Neuron (in vitro differentiated cells): ENCODE measurements around the gene SRGAP2C.
"Not testable (repeated sequence)": the region's sequence is repeated elsewhere in the genome, so short reads cannot be mapped to it uniquely, and the experiment has no call there.

Experiments
- H2AFZ ChIP-seq: one replicate; pipeline ENCODE4 v1.6.1; 2013; ENCODE audit warnings: low read depth, mild to moderate bottlenecking, inconsistent platforms, low read length, moderate library complexity
- H3K27me3 ChIP-seq: one replicate; pipeline ENCODE4 v1.6.1; 2013; ENCODE audit warnings: low read length; ENCODE audit not compliant: insufficient read depth
- H3K36me3 ChIP-seq: one replicate; pipeline ENCODE4 v1.6.1; 2013; ENCODE audit warnings: low read length; ENCODE audit not compliant: insufficient read depth
- H3K4me1 ChIP-seq: one replicate; pipeline ENCODE4 v1.6.1; 2013; ENCODE audit warnings: low read length; ENCODE audit not compliant: insufficient read depth
- H3K4me3 ChIP-seq: 2 replicates; pipeline ENCODE4 v1.5.1; 2013; ENCODE audit warnings: mild to moderate bottlenecking, low read length, moderate library complexity
- H3K9me3 ChIP-seq: one replicate; pipeline ENCODE4 v1.6.1; 2013; ENCODE audit warnings: low read length

Gene SRGAP2C

GRCh38 chr1:121385563-121386288 is 201.0 kb downstream of the SRGAP2C start:
- not testable (repeated sequence) for H3K27me3 ChIP-seq, H2AFZ ChIP-seq, H3K36me3 ChIP-seq, H3K4me3 ChIP-seq, H3K9me3 ChIP-seq, H3K4me1 ChIP-seq

- H2AFZ ChIP-seq, H3K4me1 ChIP-seq, H3K36me3 ChIP-seq, H3K9me3 ChIP-seq, H3K4me3 ChIP-seq, H3K27me3 ChIP-seq: not testable (repeated sequence)
Observed at GRCh38 chr1:121386319-121386948, 201.7 kb downstream of the SRGAP2C start.

- not testable (repeated sequence) for H3K27me3 ChIP-seq, H2AFZ ChIP-seq, H3K9me3 ChIP-seq, H3K4me1 ChIP-seq, H3K4me3 ChIP-seq, H3K36me3 ChIP-seq
Observed at GRCh38 chr1:121389895-121390560, 205.3 kb downstream of the SRGAP2C start.

GRCh38 chr1:121392130-121392529 is 207.4 kb downstream of the SRGAP2C start:
- not testable (repeated sequence) for H3K4me3 ChIP-seq, H3K4me1 ChIP-seq, H3K36me3 ChIP-seq, H3K27me3 ChIP-seq, H2AFZ ChIP-seq, H3K9me3 ChIP-seq

GRCh38 chr1:121395718-121396201 is 211.0 kb downstream of the SRGAP2C start:
- not testable (repeated sequence) for H2AFZ ChIP-seq, H3K36me3 ChIP-seq, H3K4me1 ChIP-seq, H3K4me3 ChIP-seq, H3K9me3 ChIP-seq, H3K27me3 ChIP-seq

DNA sequence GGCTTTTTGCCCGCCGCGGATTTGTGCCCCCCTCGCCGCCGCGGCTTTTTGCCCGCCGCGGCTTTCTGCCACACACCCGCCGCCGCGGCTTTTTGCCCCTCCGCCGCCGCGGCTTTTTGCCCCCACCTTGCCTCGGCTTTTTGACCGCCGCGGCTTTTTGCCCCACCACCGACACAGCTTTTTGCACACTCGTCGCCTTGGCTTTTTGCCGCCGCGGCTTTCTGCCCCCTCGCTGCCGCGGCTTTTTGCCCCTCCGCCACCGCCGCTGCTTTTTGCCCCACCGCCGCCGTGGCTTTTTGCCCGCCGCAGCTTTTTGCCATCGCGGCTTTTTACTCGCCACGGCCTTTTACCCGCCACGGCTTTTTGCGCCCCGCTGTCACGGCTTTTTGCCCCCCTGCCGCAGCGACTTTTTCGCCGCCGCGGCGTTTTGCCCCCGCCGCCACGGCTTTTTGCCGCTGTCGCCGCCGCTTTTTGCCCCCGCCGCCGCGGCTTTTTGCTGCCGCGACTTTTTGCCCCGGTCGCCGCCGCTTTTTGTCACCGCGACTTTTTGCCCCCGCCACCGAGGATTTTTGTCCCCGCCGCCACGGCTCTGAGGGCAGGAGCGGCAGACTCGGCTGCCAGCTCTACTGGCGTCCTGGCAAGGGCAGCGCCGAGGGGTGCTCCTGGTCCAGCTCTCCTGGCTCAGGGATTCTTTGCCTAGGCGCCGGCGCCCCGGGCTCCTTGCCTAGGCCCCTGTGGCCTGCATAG is 211.7 kb downstream of the SRGAP2C start:
- not testable (repeated sequence) for H3K36me3 ChIP-seq, H2AFZ ChIP-seq, H3K4me3 ChIP-seq, H3K9me3 ChIP-seq, H3K27me3 ChIP-seq, H3K4me1 ChIP-seq

- H3K4me1 ChIP-seq, H3K36me3 ChIP-seq, H2AFZ ChIP-seq, H3K4me3 ChIP-seq, H3K9me3 ChIP-seq, H3K27me3 ChIP-seq: not testable (repeated sequence)
Observed at GRCh38 chr1:121397101-121397500, 212.3 kb downstream of the SRGAP2C start.

DNA sequence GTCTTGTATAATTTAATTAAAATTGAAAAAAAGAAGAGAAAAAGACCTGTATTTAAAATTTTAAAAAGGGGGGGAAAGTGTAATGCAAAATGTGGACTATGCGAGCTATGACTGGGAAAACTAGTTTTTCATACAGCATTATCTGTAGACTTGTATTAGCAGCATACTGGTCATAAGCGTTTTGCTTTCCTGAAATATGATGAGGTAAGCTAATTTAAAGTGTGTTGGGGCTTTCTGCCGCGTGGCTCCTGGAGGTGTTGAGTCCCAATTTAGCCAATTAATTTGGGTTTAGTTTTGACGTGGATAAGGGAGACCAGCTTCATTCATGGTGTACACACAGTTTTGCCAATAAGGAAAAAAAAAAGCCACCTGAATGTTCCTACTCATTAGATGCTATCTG is 214.4 kb downstream of the SRGAP2C start:
- not testable (repeated sequence) for H3K4me1 ChIP-seq, H2AFZ ChIP-seq, H3K27me3 ChIP-seq, H3K36me3 ChIP-seq, H3K9me3 ChIP-seq, H3K4me3 ChIP-seq

DNA sequence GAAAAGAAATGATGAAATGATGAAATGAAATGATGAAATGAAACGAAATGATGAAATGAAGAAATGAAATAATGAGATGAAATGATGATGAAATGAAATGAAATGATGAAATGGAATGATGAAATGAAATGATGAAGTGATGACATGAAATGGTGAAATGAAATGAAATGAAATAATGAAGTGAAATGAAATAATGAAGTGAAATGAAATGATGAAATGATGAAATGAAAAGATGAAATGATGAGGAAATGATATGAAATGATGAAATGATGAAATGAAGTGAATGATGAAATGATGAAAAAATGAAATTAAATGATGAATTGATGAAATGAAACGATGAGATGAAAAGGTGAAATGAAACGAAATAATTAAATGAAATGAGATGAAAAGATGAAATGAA is 215.3 kb downstream of the SRGAP2C start:
- H3K27me3 ChIP-seq, H3K9me3 ChIP-seq, H2AFZ ChIP-seq, H3K4me1 ChIP-seq, H3K36me3 ChIP-seq, H3K4me3 ChIP-seq: not testable (repeated sequence)

- H3K36me3 ChIP-seq, H3K9me3 ChIP-seq, H2AFZ ChIP-seq, H3K4me3 ChIP-seq, H3K27me3 ChIP-seq, H3K4me1 ChIP-seq: not testable (repeated sequence)
Observed at GRCh38 chr1:121400541-121401310, 216.0 kb downstream of the SRGAP2C start.

DNA sequence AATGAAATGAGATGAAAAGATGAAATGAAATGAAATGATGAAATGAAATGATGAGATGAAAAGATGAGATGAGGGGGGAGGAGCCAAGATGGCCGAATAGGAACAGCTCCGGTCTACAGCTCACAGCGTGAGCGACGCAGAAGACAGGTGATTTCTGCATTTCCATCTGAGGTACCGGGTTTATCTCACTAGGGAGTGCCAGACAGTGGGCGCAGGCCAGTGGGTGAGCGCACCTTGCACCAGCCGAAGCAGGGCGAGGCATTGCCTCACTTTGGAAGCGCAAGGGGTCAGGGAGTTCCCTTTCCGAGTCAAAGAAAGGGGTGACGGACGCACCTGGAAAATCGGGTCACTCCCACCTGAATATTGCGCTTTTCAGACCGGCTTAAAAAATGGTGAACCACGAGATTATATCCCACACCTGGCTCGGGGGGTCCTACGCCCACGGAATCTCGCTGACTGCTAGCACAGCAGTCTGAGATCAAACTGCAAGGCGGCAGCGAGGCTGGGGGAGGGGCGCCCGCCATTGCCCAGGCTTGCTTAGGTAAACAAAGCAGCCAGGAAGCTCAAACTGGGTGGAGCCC is 216.7 kb downstream of the SRGAP2C start:
- not testable (repeated sequence) for H3K4me1 ChIP-seq, H3K9me3 ChIP-seq, H3K4me3 ChIP-seq, H2AFZ ChIP-seq, H3K27me3 ChIP-seq, H3K36me3 ChIP-seq

DNA sequence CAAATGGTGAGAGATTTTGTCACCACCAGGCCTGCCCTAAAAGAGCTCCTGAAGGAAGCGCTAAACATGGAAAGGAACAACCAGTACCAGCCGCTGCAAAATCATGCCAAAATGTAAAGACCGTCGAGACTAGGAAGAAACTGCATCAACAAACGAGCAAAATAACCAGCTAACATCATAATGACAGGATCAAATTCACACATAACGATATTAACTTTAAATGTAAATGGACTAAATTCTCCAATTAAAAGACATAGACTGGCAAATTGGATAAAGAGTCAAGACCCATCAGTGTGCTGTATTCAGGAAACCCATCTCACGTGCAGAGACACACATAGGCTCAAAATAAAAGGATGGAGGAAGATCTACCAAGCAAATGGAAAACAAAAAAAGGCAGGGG is 218.5 kb downstream of the SRGAP2C start:
- not testable (repeated sequence) for H3K27me3 ChIP-seq, H2AFZ ChIP-seq, H3K4me3 ChIP-seq, H3K36me3 ChIP-seq, H3K9me3 ChIP-seq, H3K4me1 ChIP-seq
